HEK293 (cell line): ENCODE measurements around the gene RIN1.

Experiments used
- SETDB1 ChIP-seq: IDR thresholded peaks from one replicate; pipeline ENCODE4 v1.6.1; 2017; ENCODE audit warnings: mild to moderate bottlenecking, low read length, moderate library complexity, mixed read lengths; ENCODE audit not compliant: insufficient read length
- TF ChIP-seq, protein P1 (sequence below): fragments of 450-650 bp; formaldehyde crosslinking; IDR thresholded peaks from 2 replicates; pipeline ENCODE4 v1.5.1; 2016; ENCODE audit warnings: missing biosample characterization, missing genetic modification characterization
- TF ChIP-seq, protein P2 (sequence below): fragments of 450-650 bp; formaldehyde crosslinking; IDR thresholded peaks from 2 replicates; pipeline ENCODE4 v1.5.1; 2016; ENCODE audit warnings: missing biosample characterization, missing genetic modification characterization

DNA sequence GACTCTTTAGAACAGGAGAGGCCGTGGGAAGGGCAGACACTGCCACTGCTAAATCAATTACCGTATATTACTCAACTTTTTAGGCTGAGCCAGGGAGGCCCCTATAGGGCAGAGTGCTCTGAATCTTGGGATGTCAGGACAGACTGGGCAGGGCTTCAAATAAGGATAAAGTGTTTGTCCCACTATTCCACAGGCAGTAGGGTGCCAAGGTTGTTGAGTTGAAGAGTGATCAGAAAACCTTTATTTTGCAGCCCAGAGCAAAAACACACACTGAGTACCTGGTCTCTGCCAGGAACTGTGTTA lies 12.8 kb upstream of the RIN1 start:
- TF ChIP-seq SETDB1, result no peak
- TF ChIP-seq, protein P1, sequence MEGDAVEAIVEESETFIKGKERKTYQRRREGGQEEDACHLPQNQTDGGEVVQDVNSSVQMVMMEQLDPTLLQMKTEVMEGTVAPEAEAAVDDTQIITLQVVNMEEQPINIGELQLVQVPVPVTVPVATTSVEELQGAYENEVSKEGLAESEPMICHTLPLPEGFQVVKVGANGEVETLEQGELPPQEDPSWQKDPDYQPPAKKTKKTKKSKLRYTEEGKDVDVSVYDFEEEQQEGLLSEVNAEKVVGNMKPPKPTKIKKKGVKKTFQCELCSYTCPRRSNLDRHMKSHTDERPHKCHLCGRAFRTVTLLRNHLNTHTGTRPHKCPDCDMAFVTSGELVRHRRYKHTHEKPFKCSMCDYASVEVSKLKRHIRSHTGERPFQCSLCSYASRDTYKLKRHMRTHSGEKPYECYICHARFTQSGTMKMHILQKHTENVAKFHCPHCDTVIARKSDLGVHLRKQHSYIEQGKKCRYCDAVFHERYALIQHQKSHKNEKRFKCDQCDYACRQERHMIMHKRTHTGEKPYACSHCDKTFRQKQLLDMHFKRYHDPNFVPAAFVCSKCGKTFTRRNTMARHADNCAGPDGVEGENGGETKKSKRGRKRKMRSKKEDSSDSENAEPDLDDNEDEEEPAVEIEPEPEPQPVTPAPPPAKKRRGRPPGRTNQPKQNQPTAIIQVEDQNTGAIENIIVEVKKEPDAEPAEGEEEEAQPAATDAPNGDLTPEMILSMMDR (tag by site-specific recombination), result no peak
- TF ChIP-seq, protein P2, sequence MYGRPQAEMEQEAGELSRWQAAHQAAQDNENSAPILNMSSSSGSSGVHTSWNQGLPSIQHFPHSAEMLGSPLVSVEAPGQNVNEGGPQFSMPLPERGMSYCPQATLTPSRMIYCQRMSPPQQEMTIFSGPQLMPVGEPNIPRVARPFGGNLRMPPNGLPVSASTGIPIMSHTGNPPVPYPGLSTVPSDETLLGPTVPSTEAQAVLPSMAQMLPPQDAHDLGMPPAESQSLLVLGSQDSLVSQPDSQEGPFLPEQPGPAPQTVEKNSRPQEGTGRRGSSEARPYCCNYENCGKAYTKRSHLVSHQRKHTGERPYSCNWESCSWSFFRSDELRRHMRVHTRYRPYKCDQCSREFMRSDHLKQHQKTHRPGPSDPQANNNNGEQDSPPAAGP, result no peak
